ENCODE results near the gene HMCN1.

DNA sequence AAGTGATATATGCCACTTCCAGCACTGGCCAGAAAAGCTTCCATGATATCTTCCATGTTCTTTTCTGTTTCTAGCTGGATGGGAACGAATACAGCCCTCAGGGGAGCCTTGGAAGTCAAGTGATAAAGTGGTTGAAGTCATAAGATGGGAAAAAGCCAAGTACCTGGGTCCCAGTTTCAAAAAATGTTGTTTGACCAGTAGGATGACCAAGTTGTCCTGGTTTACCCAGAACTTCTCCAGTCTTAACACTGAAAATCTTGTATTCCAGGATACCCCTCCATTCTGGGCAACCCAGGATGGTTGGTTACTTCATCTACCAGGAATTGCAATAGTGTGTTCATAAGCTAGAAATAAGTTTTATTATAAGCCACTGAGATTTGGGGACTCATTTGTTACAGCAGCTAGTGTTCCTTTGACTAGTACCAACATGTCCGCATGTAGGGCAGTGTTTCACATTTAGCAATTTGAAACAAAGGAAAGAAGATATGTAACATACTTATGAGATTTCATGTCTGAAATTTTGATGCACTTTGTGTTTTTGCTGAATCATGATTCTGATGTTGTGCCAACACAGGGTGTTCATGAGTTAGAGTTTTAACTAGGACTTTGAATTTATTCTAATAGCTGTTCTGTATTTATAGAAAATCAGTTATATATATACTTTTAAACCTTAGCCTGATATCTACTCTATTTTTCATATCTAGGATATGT is 500.9 kb downstream of the HMCN1 start:
- TF ChIP-seq, protein P1, sequence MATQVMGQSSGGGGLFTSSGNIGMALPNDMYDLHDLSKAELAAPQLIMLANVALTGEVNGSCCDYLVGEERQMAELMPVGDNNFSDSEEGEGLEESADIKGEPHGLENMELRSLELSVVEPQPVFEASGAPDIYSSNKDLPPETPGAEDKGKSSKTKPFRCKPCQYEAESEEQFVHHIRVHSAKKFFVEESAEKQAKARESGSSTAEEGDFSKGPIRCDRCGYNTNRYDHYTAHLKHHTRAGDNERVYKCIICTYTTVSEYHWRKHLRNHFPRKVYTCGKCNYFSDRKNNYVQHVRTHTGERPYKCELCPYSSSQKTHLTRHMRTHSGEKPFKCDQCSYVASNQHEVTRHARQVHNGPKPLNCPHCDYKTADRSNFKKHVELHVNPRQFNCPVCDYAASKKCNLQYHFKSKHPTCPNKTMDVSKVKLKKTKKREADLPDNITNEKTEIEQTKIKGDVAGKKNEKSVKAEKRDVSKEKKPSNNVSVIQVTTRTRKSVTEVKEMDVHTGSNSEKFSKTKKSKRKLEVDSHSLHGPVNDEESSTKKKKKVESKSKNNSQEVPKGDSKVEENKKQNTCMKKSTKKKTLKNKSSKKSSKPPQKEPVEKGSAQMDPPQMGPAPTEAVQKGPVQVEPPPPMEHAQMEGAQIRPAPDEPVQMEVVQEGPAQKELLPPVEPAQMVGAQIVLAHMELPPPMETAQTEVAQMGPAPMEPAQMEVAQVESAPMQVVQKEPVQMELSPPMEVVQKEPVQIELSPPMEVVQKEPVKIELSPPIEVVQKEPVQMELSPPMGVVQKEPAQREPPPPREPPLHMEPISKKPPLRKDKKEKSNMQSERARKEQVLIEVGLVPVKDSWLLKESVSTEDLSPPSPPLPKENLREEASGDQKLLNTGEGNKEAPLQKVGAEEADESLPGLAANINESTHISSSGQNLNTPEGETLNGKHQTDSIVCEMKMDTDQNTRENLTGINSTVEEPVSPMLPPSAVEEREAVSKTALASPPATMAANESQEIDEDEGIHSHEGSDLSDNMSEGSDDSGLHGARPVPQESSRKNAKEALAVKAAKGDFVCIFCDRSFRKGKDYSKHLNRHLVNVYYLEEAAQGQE (IDR thresholded peaks at IDR 0.05; ENCODE audit: insufficient read depth in 1 of 2, low read depth in 2 of 2, low read length in 2 of 2), result no peak
- TF ChIP-seq TAF1 (IDR thresholded peaks at IDR 0.05; ENCODE audit: borderline replicate concordance, insufficient read depth, low read length), result no peak
- TF ChIP-seq POLR2AphosphoS5 (IDR thresholded peaks at IDR 0.05; ENCODE audit: low read depth, low read length), result no peak
